ENCODE results near the gene TANGO2. TPM values are rescaled to one million over a fixed set of nuclear protein-coding genes. Genes with fewer than 3 reads are reported as not detected.

Gene TANGO2
- total and polyA plus RNA-seq, 2 of the 8 experiments (the other 6 are each of a cell fraction or from before 2014, with no cell fraction given), result 10.1 to 18.4 TPM

GRCh38 chr22:20010307-20011122 lies 10.4 kb upstream of the TANGO2 start:
- no peak overlapping the region for H3K27ac ChIP-seq (ENCODE audit: low read depth, low read length)
- no peak overlapping the region for H3K23ac ChIP-seq (ENCODE audit: insufficient read length)
- no peak overlapping the region for H3K18ac ChIP-seq (ENCODE audit: extremely low read depth, low read length)
- no peaks in the 10 kb centered on the region for H3K9me3 ChIP-seq (ENCODE audit: insufficient read depth in 2 of 2, low read depth in 1 of 2, low read length in 1 of 2)
- H3K23me2 ChIP-seq (ENCODE audit: low read depth, low read length), result peaks cover 2% of the 10 kb centered on the region; the same call in 1 of the 2 replicates
- H3K4ac ChIP-seq (replicated peaks; ENCODE audit: insufficient read length, low read depth, low read length), result no peak overlapping the region
- H4K20me1 ChIP-seq (replicated peaks in 1 of 2; ENCODE audit: control insufficient read depth in 1 of 2, insufficient read depth in 2 of 2, low read length in 2 of 2), result peaks cover 4 to 6% of the 10 kb centered on the region in 2 experiments
- H4K8ac ChIP-seq (ENCODE audit: extremely low read depth, insufficient read depth, low read length), result no peak overlapping the region
- no peak overlapping the region for H4K91ac ChIP-seq (replicated peaks; ENCODE audit: insufficient read length, low read length)
- CTCF ChIA-PET (ENCODE audit: partially characterized antibody), result interaction anchor here (0.9 to 10.7 kb wide), 4 partner anchors 14 to 57 kb away, joined by 3 to 369 read pairs (median 31); partner anchors contain the start of gene TANGO2
- H2BK12ac ChIP-seq (ENCODE audit: low read depth, low read length), result no peak overlapping the region
- no peak overlapping the region for H2BK120ac ChIP-seq (replicated peaks; ENCODE audit: low read depth, low read length)
- no peak overlapping the region for H3K14ac ChIP-seq (ENCODE audit: insufficient read length)
- peaks cover 3% of the 10 kb centered on the region; the same call in 1 of the 2 replicates for H3K79me1 ChIP-seq (ENCODE audit: low read depth, low read length)
- no peak overlapping the region for H2AFZ ChIP-seq (ENCODE audit: low read length)
- H2BK5ac ChIP-seq (ENCODE audit: low read depth, low read length), result no peak overlapping the region; the same call in 1 of the 2 replicates
- no peak overlapping the region for H2BK15ac ChIP-seq (ENCODE audit: low read length)
- FAIRE-seq (no peak), DNase-seq (ENCODE audit: low read depth in 1 of 2, low spot score in 2 of 2) (no peak)
- H3K4me3 ChIP-seq (ENCODE audit: extremely low read depth in 1 of 4, insufficient read depth in 2 of 4, low read depth in 3 of 4, low read length in 4 of 4), result no peak overlapping the region
- no peak overlapping the region for H3K9ac ChIP-seq (replicated peaks in 1 of 4; ENCODE audit: extremely low read depth in 1 of 4, low read depth in 3 of 4, low read length in 3 of 4)
- no peaks in the 10 kb centered on the region for H3K36me3 ChIP-seq (ENCODE audit: control insufficient read depth in 2 of 4, insufficient read depth in 4 of 4, low read length in 3 of 4)
- no peak overlapping the region for H2BK20ac ChIP-seq (ENCODE audit: low read length)
- no peak overlapping the region for H3K4me2 ChIP-seq (ENCODE audit: insufficient read depth in 1 of 2, low read depth in 2 of 2, low read length in 2 of 2)
- POLR2A ChIA-PET (ENCODE audit: partially characterized antibody), result interaction anchor here (1.4 to 1.7 kb wide), 2 partner anchors 19 to 24 kb away, joined by 3 to 6 read pairs; no protein-coding TSS in a partner anchor
- 93% methylated on average over 14 of the region's 14 CpGs; no CpG with 5 or more reads in 1 of the 2 experiments for WGBS, 2 experiments (ENCODE audit: extremely low coverage in 1 of 2, insufficient coverage in 1 of 2, insufficient read length in 1 of 2, insufficient replicate concordance in 2 of 2, low coverage in 1 of 2, low lambda C conversion rate in 2 of 2, missing lambda C conversion rate in 1 of 2)
- peaks cover 0 to 2% (median 0%) of the 10 kb centered on the region in 4 experiments; a peak in 2 of 7 replicates for H3K4me1 ChIP-seq (replicated peaks in 1 of 4; ENCODE audit: control insufficient read depth in 3 of 4, insufficient read depth in 4 of 4, low read length in 3 of 4)
- TF ChIP-seq, protein P1, sequence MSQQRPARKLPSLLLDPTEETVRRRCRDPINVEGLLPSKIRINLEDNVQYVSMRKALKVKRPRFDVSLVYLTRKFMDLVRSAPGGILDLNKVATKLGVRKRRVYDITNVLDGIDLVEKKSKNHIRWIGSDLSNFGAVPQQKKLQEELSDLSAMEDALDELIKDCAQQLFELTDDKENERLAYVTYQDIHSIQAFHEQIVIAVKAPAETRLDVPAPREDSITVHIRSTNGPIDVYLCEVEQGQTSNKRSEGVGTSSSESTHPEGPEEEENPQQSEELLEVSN (IDR thresholded peaks at IDR 0.05), result 0 out of 2 replicates have a peak, but pooled peaks have one; percentile 17
- no peak for TF ChIP-seq PHF8 (conservative IDR thresholded peaks at IDR 0.05; ENCODE audit: low read depth, low read length)
- no peak overlapping the region for H4K5ac ChIP-seq (ENCODE audit: insufficient read length, low read depth, low read length)
- peaks cover 0 to 7% (median 5%) of the 10 kb centered on the region in 4 experiments; a peak in 5 of 7 replicates for H3K27me3 ChIP-seq (replicated peaks in 1 of 4; ENCODE audit: control insufficient read depth in 3 of 4, extremely low read depth in 1 of 4, insufficient read depth in 3 of 4, low read length in 3 of 4)
- H2AK5ac ChIP-seq (ENCODE audit: low read depth, low read length), result peak overlapping the region; percentile 89; the same call in 1 of the 2 replicates
- H3K56ac ChIP-seq (replicated peaks; ENCODE audit: insufficient read length, low read depth, low read length), result no peak overlapping the region
- no peaks in the 10 kb centered on the region for H3K79me2 ChIP-seq (ENCODE audit: control insufficient read depth in 1 of 2, insufficient read depth in 2 of 2, low read length in 2 of 2)

All from H1 (cell line).